Measurements from ENCODE around the gene POLRMT.
A peak's percentile ranks its signal among the peaks of the same experiment; 100 is the strongest.

- TF ChIP-seq KLF9 (tag by site-specific recombination; IDR thresholded peaks at IDR 0.05; ENCODE audit: low read depth), result peak; percentile 63; the same call in 1 of the 2 replicates
- no peak for TF ChIP-seq ZSCAN30 (tag by site-specific recombination; IDR thresholded peaks at IDR 0.05)
- TF ChIP-seq YY1 (tag by site-specific recombination; IDR thresholded peaks at IDR 0.05), result no peak
- no peak for TF ChIP-seq HOXC10 (CRISPR knock-in tag; IDR thresholded peaks at IDR 0.05)
- no peak for TF ChIP-seq TSHZ1 (tag by site-specific recombination; IDR thresholded peaks at IDR 0.05; ENCODE audit: borderline replicate concordance)
- TF ChIP-seq CTCF (tag by site-specific recombination; IDR thresholded peaks at IDR 0.05), result no peak
Observed at GRCh38 chr19:662207-662961, 29.0 kb upstream of the POLRMT start.
